HepG2 (cell line): ENCODE results near the gene PRSS21. TPM values are rescaled to one million over a fixed set of nuclear protein-coding genes. Genes with fewer than 3 reads are reported as not detected.
A peak's percentile ranks its signal among the peaks of the same experiment; 100 is the strongest.

Experiments used
- ARNT ChIP-seq: fragments of 450-650 bp; IDR thresholded peaks from 2 replicates; pipeline ENCODE4 v1.6.1; 2017
- JARID2 ChIP-seq: sonication (generic); formaldehyde crosslinking; IDR thresholded peaks from 2 replicates; pipeline ENCODE4 v1.8.1; 2023; ENCODE audit warnings: missing genetic modification reagents, inconsistent platforms; ENCODE audit not compliant: insufficient replicate concordance
- NCOR1 ChIP-seq: fragments of 200-600 bp; sonication (generic); IDR thresholded peaks from 2 replicates; pipeline ENCODE4 v1.7.0; 2017; ENCODE audit warnings: antibody characterized with exemption, low read length, borderline replicate concordance
- PPARG ChIP-seq: conservative IDR thresholded peaks from 2 replicates; pipeline ENCODE4 v1.6.1; 2016; ENCODE audit warnings: missing biosample characterization, missing genetic modification reagents
- RELA ChIP-seq: sonication (generic); formaldehyde crosslinking; IDR thresholded peaks from 2 replicates; pipeline ENCODE4 v1.4.0; 2020; ENCODE audit warnings: missing genetic modification reagents
- ZC3H13 ChIP-seq: sonication (generic); formaldehyde crosslinking; IDR thresholded peaks from 2 replicates; pipeline ENCODE4 v1.8.1; 2023; ENCODE audit warnings: mild to moderate bottlenecking, missing genetic modification reagents, moderate library complexity
- ZNF235 ChIP-seq: sonication (generic); formaldehyde crosslinking; IDR thresholded peaks from 2 replicates; pipeline ENCODE4 v1.8.1; 2023; ENCODE audit warnings: mild to moderate bottlenecking, missing genetic modification reagents, borderline replicate concordance
- ZNF678 ChIP-seq: sonication (generic); formaldehyde crosslinking; IDR thresholded peaks from 2 replicates; pipeline ENCODE4 v1.4.0; 2020; ENCODE audit warnings: mild to moderate bottlenecking, missing genetic modification reagents
- ZSCAN30 ChIP-seq: sonication (generic); formaldehyde crosslinking; IDR thresholded peaks from 2 replicates; pipeline ENCODE4 v1.5.0; 2020; ENCODE audit warnings: mild to moderate bottlenecking, missing genetic modification reagents
- polyA plus RNA-seq, 8 experiments: library from polyadenylated mRNA; depleted of rRNA in 3 of 8; stranded (reverse) in 7 of 8; unstranded in 1 of 8; fragments of >200 nt; fragmentation: Illumina TruSeq in 4 of 8; extraction: Trizol in 4 of 8; gene quantifications; 2 replicates each; pipeline versions ENCODE4 v1.2.1 to v1.2.3, GENCODE V29; 2011 to 2016; ENCODE audit warnings: low read depth in 4 of 8, missing spikeins in 1 of 8, mixed read lengths in 1 of 8; ENCODE audit not compliant: insufficient read depth in 1 of 8
- total RNA-seq, 5 experiments: library from RNA; depleted of rRNA; stranded (reverse); fragments of >200 nt; fragmentation: Illumina TruSeq; extraction: Trizol; gene quantifications; 2 replicates each; pipeline ENCODE4 v1.2.3, GENCODE V29; 2016; ENCODE audit warnings: low read depth in 1 of 5
- TF ChIP-seq, protein P1 (sequence below), 2 experiments: sonication (generic) in 1 of 2; formaldehyde crosslinking in 1 of 2; IDR thresholded peaks; 2 replicates each; pipeline versions ENCODE4 v1.5.1 to v1.6.1; 2011 to 2020; ENCODE audit warnings: borderline replicate concordance in 1 of 2, low read depth in 1 of 2, low read length in 1 of 2, mild to moderate bottlenecking in 1 of 2, missing genetic modification reagents in 1 of 2, moderate library complexity in 1 of 2
- TF ChIP-seq, protein P2 (sequence below), 2 experiments: fragments of 450-650 bp in 1 of 2; sonication (generic) in 1 of 2; formaldehyde crosslinking in 1 of 2; IDR thresholded peaks; 2 replicates each; pipeline versions ENCODE4 v1.6.1 to v1.8.0; 2016 to 2022; ENCODE audit warnings: antibody characterized with exemption in 1 of 2, mild to moderate bottlenecking in 1 of 2, missing genetic modification reagents in 1 of 2
- TF ChIP-seq, protein P3 (sequence below): sonication (generic); formaldehyde crosslinking; conservative IDR thresholded peaks from 2 replicates; pipeline ENCODE4 v1.4.0; 2020; ENCODE audit warnings: missing genetic modification reagents
- TF ChIP-seq, protein P4 (sequence below): sonication (generic); formaldehyde crosslinking; conservative IDR thresholded peaks from 2 replicates; pipeline ENCODE4 v1.4.0; 2020; ENCODE audit warnings: missing genetic modification reagents

The PRSS21 gene
- total and polyA plus RNA-seq, 2 of the 13 experiments (the other 11 are each of a cell fraction or from before 2014, with no cell fraction given): not detected

GRCh38 chr16:2777231-2777902, 39.7 kb upstream of the PRSS21 start, which contains the start of gene ELOB (continued):
- TF ChIP-seq, protein P1, sequence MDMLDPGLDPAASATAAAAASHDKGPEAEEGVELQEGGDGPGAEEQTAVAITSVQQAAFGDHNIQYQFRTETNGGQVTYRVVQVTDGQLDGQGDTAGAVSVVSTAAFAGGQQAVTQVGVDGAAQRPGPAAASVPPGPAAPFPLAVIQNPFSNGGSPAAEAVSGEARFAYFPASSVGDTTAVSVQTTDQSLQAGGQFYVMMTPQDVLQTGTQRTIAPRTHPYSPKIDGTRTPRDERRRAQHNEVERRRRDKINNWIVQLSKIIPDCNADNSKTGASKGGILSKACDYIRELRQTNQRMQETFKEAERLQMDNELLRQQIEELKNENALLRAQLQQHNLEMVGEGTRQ (IDR thresholded peaks at IDR 0.05; ENCODE audit: low read depth, low read length): no peak
- TF ChIP-seq, protein P1 (CRISPR knock-in tag; IDR thresholded peaks at IDR 0.05; ENCODE audit: borderline replicate concordance): no peak
- TF ChIP-seq, protein P2, sequence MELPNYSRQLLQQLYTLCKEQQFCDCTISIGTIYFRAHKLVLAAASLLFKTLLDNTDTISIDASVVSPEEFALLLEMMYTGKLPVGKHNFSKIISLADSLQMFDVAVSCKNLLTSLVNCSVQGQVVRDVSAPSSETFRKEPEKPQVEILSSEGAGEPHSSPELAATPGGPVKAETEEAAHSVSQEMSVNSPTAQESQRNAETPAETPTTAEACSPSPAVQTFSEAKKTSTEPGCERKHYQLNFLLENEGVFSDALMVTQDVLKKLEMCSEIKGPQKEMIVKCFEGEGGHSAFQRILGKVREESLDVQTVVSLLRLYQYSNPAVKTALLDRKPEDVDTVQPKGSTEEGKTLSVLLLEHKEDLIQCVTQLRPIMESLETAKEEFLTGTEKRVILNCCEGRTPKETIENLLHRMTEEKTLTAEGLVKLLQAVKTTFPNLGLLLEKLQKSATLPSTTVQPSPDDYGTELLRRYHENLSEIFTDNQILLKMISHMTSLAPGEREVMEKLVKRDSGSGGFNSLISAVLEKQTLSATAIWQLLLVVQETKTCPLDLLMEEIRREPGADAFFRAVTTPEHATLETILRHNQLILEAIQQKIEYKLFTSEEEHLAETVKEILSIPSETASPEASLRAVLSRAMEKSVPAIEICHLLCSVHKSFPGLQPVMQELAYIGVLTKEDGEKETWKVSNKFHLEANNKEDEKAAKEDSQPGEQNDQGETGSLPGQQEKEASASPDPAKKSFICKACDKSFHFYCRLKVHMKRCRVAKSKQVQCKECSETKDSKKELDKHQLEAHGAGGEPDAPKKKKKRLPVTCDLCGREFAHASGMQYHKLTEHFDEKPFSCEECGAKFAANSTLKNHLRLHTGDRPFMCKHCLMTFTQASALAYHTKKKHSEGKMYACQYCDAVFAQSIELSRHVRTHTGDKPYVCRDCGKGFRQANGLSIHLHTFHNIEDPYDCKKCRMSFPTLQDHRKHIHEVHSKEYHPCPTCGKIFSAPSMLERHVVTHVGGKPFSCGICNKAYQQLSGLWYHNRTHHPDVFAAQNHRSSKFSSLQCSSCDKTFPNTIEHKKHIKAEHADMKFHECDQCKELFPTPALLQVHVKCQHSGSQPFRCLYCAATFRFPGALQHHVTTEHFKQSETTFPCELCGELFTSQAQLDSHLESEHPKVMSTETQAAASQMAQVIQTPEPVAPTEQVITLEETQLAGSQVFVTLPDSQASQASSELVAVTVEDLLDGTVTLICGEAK (IDR thresholded peaks at IDR 0.05): no peak
- TF ChIP-seq, protein P2 (CRISPR knock-in tag; IDR thresholded peaks at IDR 0.05): peak; percentile 25; the same call in 1 of the 2 replicates
- no peak for TF ChIP-seq NCOR1
- TF ChIP-seq ARNT: no peak
- TF ChIP-seq ZSCAN30 (CRISPR knock-in tag): no peak
- peak; percentile 67; the same call in 1 of the 2 replicates for TF ChIP-seq ZC3H13 (CRISPR knock-in tag)
- no peak for TF ChIP-seq PPARG
- TF ChIP-seq RELA (CRISPR knock-in tag): no peak
- TF ChIP-seq JARID2 (CRISPR knock-in tag): no peak
- TF ChIP-seq, protein P3, sequence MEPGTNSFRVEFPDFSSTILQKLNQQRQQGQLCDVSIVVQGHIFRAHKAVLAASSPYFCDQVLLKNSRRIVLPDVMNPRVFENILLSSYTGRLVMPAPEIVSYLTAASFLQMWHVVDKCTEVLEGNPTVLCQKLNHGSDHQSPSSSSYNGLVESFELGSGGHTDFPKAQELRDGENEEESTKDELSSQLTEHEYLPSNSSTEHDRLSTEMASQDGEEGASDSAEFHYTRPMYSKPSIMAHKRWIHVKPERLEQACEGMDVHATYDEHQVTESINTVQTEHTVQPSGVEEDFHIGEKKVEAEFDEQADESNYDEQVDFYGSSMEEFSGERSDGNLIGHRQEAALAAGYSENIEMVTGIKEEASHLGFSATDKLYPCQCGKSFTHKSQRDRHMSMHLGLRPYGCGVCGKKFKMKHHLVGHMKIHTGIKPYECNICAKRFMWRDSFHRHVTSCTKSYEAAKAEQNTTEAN: 0 out of 2 replicates have a peak, but pooled peaks have one; percentile 35
- no peak for TF ChIP-seq ZNF678 (CRISPR knock-in tag)
- no peak for TF ChIP-seq ZNF235 (CRISPR knock-in tag)
- TF ChIP-seq, protein P4, sequence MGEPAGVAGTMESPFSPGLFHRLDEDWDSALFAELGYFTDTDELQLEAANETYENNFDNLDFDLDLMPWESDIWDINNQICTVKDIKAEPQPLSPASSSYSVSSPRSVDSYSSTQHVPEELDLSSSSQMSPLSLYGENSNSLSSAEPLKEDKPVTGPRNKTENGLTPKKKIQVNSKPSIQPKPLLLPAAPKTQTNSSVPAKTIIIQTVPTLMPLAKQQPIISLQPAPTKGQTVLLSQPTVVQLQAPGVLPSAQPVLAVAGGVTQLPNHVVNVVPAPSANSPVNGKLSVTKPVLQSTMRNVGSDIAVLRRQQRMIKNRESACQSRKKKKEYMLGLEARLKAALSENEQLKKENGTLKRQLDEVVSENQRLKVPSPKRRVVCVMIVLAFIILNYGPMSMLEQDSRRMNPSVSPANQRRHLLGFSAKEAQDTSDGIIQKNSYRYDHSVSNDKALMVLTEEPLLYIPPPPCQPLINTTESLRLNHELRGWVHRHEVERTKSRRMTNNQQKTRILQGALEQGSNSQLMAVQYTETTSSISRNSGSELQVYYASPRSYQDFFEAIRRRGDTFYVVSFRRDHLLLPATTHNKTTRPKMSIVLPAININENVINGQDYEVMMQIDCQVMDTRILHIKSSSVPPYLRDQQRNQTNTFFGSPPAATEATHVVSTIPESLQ (CRISPR knock-in tag): no peak
